Chondrocyte (in vitro differentiated cells): ENCODE results near the gene PDGFA. TPM values are rescaled to one million over a fixed set of nuclear protein-coding genes. Genes with fewer than 3 reads are reported as not detected.
A peak's percentile ranks its signal among the peaks of the same experiment; 100 is the strongest.

Experiments used
- DNase-seq: peaks from one replicate; pipeline ENCODE4 v3.0.0; 2021; ENCODE audit warnings: mixed read lengths, low spot score
- H3K27ac Mint-ChIP-seq: one replicate; pipeline ENCODE4 v1.8.0; 2021; ENCODE audit warnings: mild to moderate bottlenecking, moderate library complexity, mixed read lengths; ENCODE audit not compliant: unreplicated experiment
- H3K27me3 Mint-ChIP-seq: 2 replicates; pipeline ENCODE4 v1.8.0; 2021; ENCODE audit warnings: low read depth, mixed read lengths
- H3K36me3 Mint-ChIP-seq: 2 replicates; pipeline ENCODE4 v1.8.0; 2021; ENCODE audit warnings: low read depth, mixed read lengths
- H3K4me1 Mint-ChIP-seq: 2 replicates; pipeline ENCODE4 v1.8.0; 2021; ENCODE audit warnings: low read depth, mild to moderate bottlenecking, mixed read lengths
- H3K4me3 Mint-ChIP-seq: one replicate; pipeline ENCODE4 v1.8.0; 2021; ENCODE audit warnings: mild to moderate bottlenecking, moderate library complexity, mixed read lengths; ENCODE audit not compliant: unreplicated experiment
- H3K9me3 Mint-ChIP-seq: 2 replicates; pipeline ENCODE4 v1.8.0; 2021; ENCODE audit warnings: low read depth, mixed read lengths
- CTCF ChIP-seq: fragments of 200-600 bp; sonication (generic); IDR thresholded peaks from 2 replicates; pipeline ENCODE4 v1.5.0; 2021; ENCODE audit warnings: antibody characterized with exemption, mild to moderate bottlenecking, moderate library complexity
- total RNA-seq: library from RNA; stranded (reverse); gene quantifications from 3 replicates; pipeline ENCODE4 v1.2.1, GENCODE V29; 2021

Gene PDGFA
- total RNA-seq, 1 donor from 2014 or later, result 70.6 TPM

- Mint-ChIP-seq H3K9me3 (no peaks in the 10 kb centered on the region), H3K4me3 (no peak overlapping the region), H3K4me1 (peaks cover 26% of the 10 kb centered on the region), H3K27me3 (no peaks in the 10 kb centered on the region), H3K27ac (no peak overlapping the region), H3K36me3 (peaks cover 38% of the 10 kb centered on the region)
- no peak for TF ChIP-seq CTCF
- DNase-seq, result peak; percentile 85
Observed at GRCh38 chr7:500521-501420, 18.9 kb downstream of the PDGFA start.

DNA sequence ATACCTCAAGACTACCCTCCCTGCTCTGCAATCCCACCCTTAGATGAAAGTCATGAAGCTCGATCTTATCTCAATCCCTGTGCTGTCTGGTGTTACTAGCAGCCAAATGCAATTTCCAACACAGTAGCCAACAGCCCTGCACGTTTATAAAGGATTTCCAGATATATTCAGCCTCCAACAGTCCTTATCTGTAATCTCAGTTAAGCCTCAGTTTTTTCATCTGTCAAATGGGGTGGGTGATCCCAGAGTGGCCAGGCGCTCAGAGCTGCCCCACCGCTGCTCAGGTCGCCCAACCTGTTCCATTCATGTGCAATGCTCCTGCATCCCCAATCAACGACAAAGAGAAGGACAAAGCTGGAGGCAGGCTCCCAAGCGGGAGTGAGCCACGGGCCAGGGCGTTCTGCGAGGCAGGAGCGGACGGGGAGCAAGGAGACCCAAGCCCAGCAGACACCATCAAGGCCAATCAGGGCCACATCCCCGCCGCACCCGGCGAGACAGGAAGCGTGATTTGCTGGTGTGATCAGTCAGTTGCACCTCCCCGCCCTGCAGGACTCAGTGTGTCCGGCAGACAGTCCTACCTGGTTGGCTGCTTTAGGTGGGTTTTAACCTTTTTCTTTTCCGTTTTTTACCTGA, 19.7 kb downstream of the PDGFA start:
- no peaks in the 10 kb centered on the region for H3K27me3 Mint-ChIP-seq
- H3K4me1 Mint-ChIP-seq, result peaks cover 19% of the 10 kb centered on the region
- no peak overlapping the region for H3K27ac Mint-ChIP-seq
- H3K4me3 Mint-ChIP-seq, result no peak overlapping the region
- no peak for TF ChIP-seq CTCF
- no peaks in the 10 kb centered on the region for H3K9me3 Mint-ChIP-seq
- H3K36me3 Mint-ChIP-seq, result peaks cover 33% of the 10 kb centered on the region
- peak; percentile 79 for DNase-seq

- Mint-ChIP-seq H3K9me3 (no peaks in the 10 kb centered on the region), H3K27me3 (no peaks in the 10 kb centered on the region), H3K4me1 (peaks cover 16% of the 10 kb centered on the region), H3K4me3 (no peak overlapping the region), H3K27ac (no peak overlapping the region), H3K36me3 (peaks cover 33% of the 10 kb centered on the region)
- peak; percentile 61 for DNase-seq
- TF ChIP-seq CTCF, result no peak
Observed at GRCh38 chr7:498678-499641, 20.7 kb downstream of the PDGFA start.

- H3K4me1 Mint-ChIP-seq, result peaks cover 12% of the 10 kb centered on the region
- H3K4me3 Mint-ChIP-seq, result no peak overlapping the region
- peaks cover 31% of the 10 kb centered on the region for H3K36me3 Mint-ChIP-seq
- H3K27ac Mint-ChIP-seq, result no peak overlapping the region
- no peaks in the 10 kb centered on the region for H3K27me3 Mint-ChIP-seq
- TF ChIP-seq CTCF, result no peak
- DNase-seq, result peak; percentile 37
- H3K9me3 Mint-ChIP-seq, result no peaks in the 10 kb centered on the region
Observed at GRCh38 chr7:497946-498655, 21.5 kb downstream of the PDGFA start.
